HCT116 (cell line): ENCODE data around the gene ERCC6. TPM values are rescaled to one million over a fixed set of nuclear protein-coding genes. Genes with fewer than 3 reads are reported as not detected.

Experiments used
- ATAC-seq: fragments of 200-7000 bp; cut with Tn5 transposase; 2 replicates; pipeline ENCODE4 v1.9.1; 2020; ENCODE audit warnings: mild to moderate bottlenecking, moderate library complexity
- BruUV-seq: library from RNA; stranded (reverse); fragments of 400-500 nt; replicated peaks from 2 replicates; lab custom pipeline; 2021; lab: Mats Ljungman, UMichigan
- CTCF ChIA-PET: fragments of 300-600 bp; sonication (Branson Sonifier 250); formaldehyde crosslinking; loops from one replicate; lab custom pipeline; 2021; ENCODE audit warnings: antibody characterized with exemption; lab: Charles Lee
- POLR2A ChIA-PET: fragments of 300-600, 350-600 bp; sonication (Branson Sonifier 250); formaldehyde crosslinking; loops from one replicate; lab custom pipeline; 2021; ENCODE audit warnings: antibody characterized with exemption; lab: Charles Lee
- RAD21 ChIA-PET, 2 experiments: fragments of 300-600 bp; sonication (Branson Sonifier 250); formaldehyde crosslinking; loops; one replicate each; lab custom pipeline; 2023; ENCODE audit warnings: low total read pairs in 2 of 2; ENCODE audit not compliant: uncharacterized antibody in 2 of 2, unreplicated experiment in 2 of 2, low non-redundant PET in 1 of 2; lab: Charles Lee
- DNase-seq: peaks from one replicate; pipeline ENCODE4 v3.0.0-alpha.2; 2010; ENCODE audit warnings: low read depth, low spot score
- H2AFZ ChIP-seq: fragments of 200-600 bp; shearing (Covaris generic), sonication (generic); 2 replicates; pipeline ENCODE4 v1.6.1; 2017; ENCODE audit warnings: low read depth, mixed run types, mixed read lengths, antibody characterized with exemption, low read length; ENCODE audit not compliant: poor library complexity, severe bottlenecking
- H3K27ac ChIP-seq: 2 replicates; pipeline ENCODE4 v1.5.1; 2012; ENCODE audit warnings: low read depth, low read length
- H3K27me3 ChIP-seq: fragments of 200-600 bp; sonication (generic); 2 replicates; pipeline ENCODE4 v1.6.1; 2016; ENCODE audit warnings: mixed run types, low read length, mixed read lengths; ENCODE audit not compliant: insufficient read depth
- H3K36me3 ChIP-seq, 2 experiments: fragments of 200-500 bp in 1 of 2; fragments of 200-600 bp in 1 of 2; sonication (Bioruptor generic) in 1 of 2; sonication (generic) in 1 of 2; 2 replicates each; pipeline versions ENCODE4 v1.5.1 to v1.6.1; 2014 to 2016; ENCODE audit warnings: low read length in 2 of 2, inconsistent platforms in 1 of 2, mixed read lengths in 1 of 2, mixed run types in 1 of 2; ENCODE audit not compliant: insufficient read depth in 2 of 2, control insufficient read depth in 1 of 2
- H3K4me1 ChIP-seq, 2 experiments: fragments of 200-600 bp in 1 of 2; sonication (generic) in 1 of 2; 2 replicates each; pipeline versions ENCODE4 v1.5.1 to v1.6.1; 2012 to 2017; ENCODE audit warnings: low read length in 2 of 2, inconsistent platforms in 1 of 2, mild to moderate bottlenecking in 1 of 2, mixed read lengths in 1 of 2, mixed run types in 1 of 2, moderate library complexity in 1 of 2; ENCODE audit not compliant: insufficient read depth in 2 of 2, control insufficient read depth in 1 of 2
- H3K4me2 ChIP-seq: fragments of 200-600 bp; sonication (generic); 2 replicates; pipeline ENCODE4 v1.6.1; 2017; ENCODE audit warnings: mixed run types, low read length, mixed read lengths
- H3K4me3 ChIP-seq, 2 experiments: fragments of 200-600 bp in 1 of 2; sonication (generic) in 1 of 2; replicated peaks in 1 of 2; 2 replicates each; pipeline ENCODE4 v1.5.1; 2011 to 2016; ENCODE audit warnings: low read length in 2 of 2, control low read depth in 1 of 2, low read depth in 1 of 2, mild to moderate bottlenecking in 1 of 2, mixed read lengths in 1 of 2, mixed run types in 1 of 2
- H3K79me2 ChIP-seq: fragments of 200-600 bp; sonication (generic); 2 replicates; pipeline ENCODE4 v1.6.1; 2017; ENCODE audit warnings: mild to moderate bottlenecking, mixed run types, low read length, moderate library complexity, mixed read lengths; ENCODE audit not compliant: insufficient read depth
- H3K9ac ChIP-seq: fragments of 200-600 bp; sonication (generic); 2 replicates; pipeline ENCODE4 v1.6.1; 2016; ENCODE audit warnings: low read length, mixed read lengths
- H3K9me2 ChIP-seq: fragments of 200-600 bp; sonication (generic), shearing (Covaris generic); 2 replicates; pipeline ENCODE4 v1.6.1; 2017; ENCODE audit warnings: mixed run types, mild to moderate bottlenecking, moderate library complexity; ENCODE audit not compliant: insufficient read depth
- H3K9me3 ChIP-seq, 2 experiments: fragments of 200-500 bp in 1 of 2; fragments of 200-600 bp in 1 of 2; sonication (Bioruptor generic) in 1 of 2; sonication (generic) in 1 of 2; 2 replicates each; pipeline ENCODE4 v1.6.1; 2014 to 2017; ENCODE audit warnings: low read length in 2 of 2, mixed read lengths in 2 of 2, inconsistent platforms in 1 of 2, low read depth in 1 of 2, mild to moderate bottlenecking in 1 of 2, mixed run types in 1 of 2, moderate library complexity in 1 of 2; ENCODE audit not compliant: control insufficient read depth in 1 of 2, insufficient read depth in 1 of 2
- H4K20me1 ChIP-seq: fragments of 200-600 bp; sonication (generic), shearing (Covaris generic); 2 replicates; pipeline ENCODE4 v1.6.1; 2017; ENCODE audit warnings: mixed run types, mild to moderate bottlenecking, moderate library complexity; ENCODE audit not compliant: insufficient read depth
- ATF3 ChIP-seq: IDR thresholded peaks from 2 replicates; pipeline ENCODE4 v1.6.1; 2012
- CEBPB ChIP-seq: IDR thresholded peaks from 2 replicates; pipeline ENCODE4 v1.6.1; 2012; ENCODE audit warnings: low read depth
- EGR1 ChIP-seq: IDR thresholded peaks from 2 replicates; pipeline ENCODE4 v1.6.1; 2012; ENCODE audit warnings: low read depth
- ELF1 ChIP-seq: IDR thresholded peaks from 2 replicates; pipeline ENCODE4 v1.6.1; 2012; ENCODE audit warnings: low read depth, borderline replicate concordance
- EZH2 ChIP-seq: fragments of 200-600 bp; sonication (generic); IDR thresholded peaks from 2 replicates; pipeline ENCODE4 v1.6.1; 2017; ENCODE audit warnings: antibody characterized with exemption, mixed run types
- MAX ChIP-seq: IDR thresholded peaks from 2 replicates; pipeline ENCODE4 v1.6.1; 2012
- POLR2A ChIP-seq: IDR thresholded peaks from 2 replicates; pipeline ENCODE4 v1.7.0; 2011; ENCODE audit warnings: borderline replicate concordance; ENCODE audit not compliant: insufficient read depth, insufficient read length; ENCODE audit errors: extremely low read depth
- POLR2AphosphoS5 ChIP-seq: IDR thresholded peaks from 2 replicates; pipeline ENCODE4 v1.6.1; 2011; ENCODE audit warnings: mild to moderate bottlenecking, low read depth, low read length, moderate library complexity
- RAD21 ChIP-seq: IDR thresholded peaks from 2 replicates; pipeline ENCODE4 v1.6.1; 2012; ENCODE audit warnings: low read depth, mild to moderate bottlenecking
- REST ChIP-seq: IDR thresholded peaks from 2 replicates; pipeline ENCODE4 v1.6.1; 2012; ENCODE audit warnings: low read depth
- SP1 ChIP-seq: IDR thresholded peaks from 2 replicates; pipeline ENCODE4 v1.6.1; 2012; ENCODE audit warnings: low read depth
- SRF ChIP-seq: IDR thresholded peaks from 2 replicates; pipeline ENCODE4 v1.6.1; 2012; ENCODE audit warnings: low read depth
- YY1 ChIP-seq: IDR thresholded peaks from 2 replicates; pipeline ENCODE4 v1.6.1; 2011; ENCODE audit warnings: low read length, low read depth, moderate library complexity, mild to moderate bottlenecking; ENCODE audit not compliant: insufficient replicate concordance; ENCODE audit errors: extremely low read depth
- ZBTB33 ChIP-seq: IDR thresholded peaks from 2 replicates; pipeline ENCODE4 v1.6.1; 2011; ENCODE audit warnings: mild to moderate bottlenecking, low read length, moderate library complexity; ENCODE audit not compliant: insufficient replicate concordance; ENCODE audit errors: extremely low read depth
- intact Hi-C: fragments of 100-400 bp; cut with micrococcal nuclease; formaldehyde crosslinking; loops from 2 replicates; pipeline ENCODE4 v1.10.0; 2022
- total RNA-seq: library from RNA; stranded (reverse); gene quantifications from one replicate; pipeline ENCODE4 v1.2.1, GENCODE V29; 2021; ENCODE audit not compliant: unreplicated experiment

ERCC6 gene
- total RNA-seq, 1 experiment from 2014 or later = 16.4 TPM

GRCh38 chr10:49527850-49528249 lies 11.1 kb downstream of the ERCC6 start (continued):
- no peak for TF ChIP-seq REST

- no peaks in the 10 kb centered on the region; the same call in 1 of the 2 replicates for H3K79me2 ChIP-seq
- no peaks in the 10 kb centered on the region for H4K20me1 ChIP-seq
- intact Hi-C loops = no loop called here
- ChIA-PET CTCF (interaction anchor here (1.1 kb wide), 1 partner anchor 8 kb away, joined by 4 read pairs; no protein-coding TSS in a partner anchor), POLR2A (interaction anchor here (1.7 kb wide), 1 partner anchor 12 kb away, joined by 6 read pairs; the partner anchor contains the start of gene ERCC6), RAD21 (no interaction called here)
- H3K9me2 ChIP-seq = no peaks in the 10 kb centered on the region
- no peak for DNase-seq
- H2AFZ ChIP-seq = no peak overlapping the region
- ATAC-seq = no peak
- no peak overlapping the region for H3K4me2 ChIP-seq
- no peaks in the 10 kb centered on the region for H3K9me3 ChIP-seq
- H3K36me3 ChIP-seq = peaks cover 9 to 25% of the 10 kb centered on the region in 2 experiments; a peak in 3 of 4 replicates
- BruUV-seq = no TSS peak
- H3K4me1 ChIP-seq = no peaks in the 10 kb centered on the region
- H3K9ac ChIP-seq = no peak overlapping the region
- H3K27ac ChIP-seq = no peak overlapping the region
- TF ChIP-seq ATF3 = no peak
- no peak for TF ChIP-seq POLR2A
- TF ChIP-seq SRF = no peak
- no peak for TF ChIP-seq EZH2
- no peak for TF ChIP-seq POLR2AphosphoS5
- no peak for TF ChIP-seq CEBPB
- no peak for TF ChIP-seq ZBTB33
- no peak for TF ChIP-seq ELF1
- no peak for TF ChIP-seq RAD21
- TF ChIP-seq EGR1 = no peak
- TF ChIP-seq SP1 = no peak
- TF ChIP-seq MAX = no peak
- no peak for TF ChIP-seq YY1
- H3K4me3 ChIP-seq = no peak overlapping the region
- H3K27me3 ChIP-seq = no peaks in the 10 kb centered on the region
Measured at GRCh38 chr10:49527061-49527460, 11.9 kb downstream of the ERCC6 start.
